Hepatocyte (in vitro differentiated cells): ENCODE data around the gene SEMA5A.

Source experiments
- CTCF ChIP-seq: fragments of 200-600 bp; sonication (generic); IDR thresholded peaks from 2 replicates; pipeline ENCODE4 v1.5.1; 2016; ENCODE audit warnings: antibody characterized with exemption, mild to moderate bottlenecking; ENCODE audit not compliant: poor library complexity
- EZH2 ChIP-seq: fragments of 200-600 bp; sonication (generic); IDR thresholded peaks from 2 replicates; pipeline ENCODE4 v1.6.1; 2016; ENCODE audit warnings: antibody characterized with exemption, mild to moderate bottlenecking, borderline replicate concordance

- TF ChIP-seq CTCF (no peak), EZH2 (no peak)
Measured at GRCh38 chr5:9151684-9152427, 394.0 kb downstream of the SEMA5A start.
